Activated CD8-positive, alpha-beta memory T cell treated with anti-CD3 and anti-CD28 coated beads, Interleukin-2, amount 50 U/mL, for 4 hours (primary cell): ENCODE measurements around the gene BLVRB.
"Not testable (repeated sequence)": the region's sequence is repeated elsewhere in the genome, so short reads cannot be mapped to it uniquely, and the experiment has no call there.

Experiments
- DNase-seq: peaks from one replicate; pipeline ENCODE4 v3.0.0-alpha.2; 2020

The BLVRB gene

GRCh38 chr19:40445780-40446262 is 19.7 kb downstream of the BLVRB start:
- DNase-seq: no peak

GRCh38 chr19:40444825-40445312 is 20.7 kb downstream of the BLVRB start:
- DNase-seq: no peak

DNA sequence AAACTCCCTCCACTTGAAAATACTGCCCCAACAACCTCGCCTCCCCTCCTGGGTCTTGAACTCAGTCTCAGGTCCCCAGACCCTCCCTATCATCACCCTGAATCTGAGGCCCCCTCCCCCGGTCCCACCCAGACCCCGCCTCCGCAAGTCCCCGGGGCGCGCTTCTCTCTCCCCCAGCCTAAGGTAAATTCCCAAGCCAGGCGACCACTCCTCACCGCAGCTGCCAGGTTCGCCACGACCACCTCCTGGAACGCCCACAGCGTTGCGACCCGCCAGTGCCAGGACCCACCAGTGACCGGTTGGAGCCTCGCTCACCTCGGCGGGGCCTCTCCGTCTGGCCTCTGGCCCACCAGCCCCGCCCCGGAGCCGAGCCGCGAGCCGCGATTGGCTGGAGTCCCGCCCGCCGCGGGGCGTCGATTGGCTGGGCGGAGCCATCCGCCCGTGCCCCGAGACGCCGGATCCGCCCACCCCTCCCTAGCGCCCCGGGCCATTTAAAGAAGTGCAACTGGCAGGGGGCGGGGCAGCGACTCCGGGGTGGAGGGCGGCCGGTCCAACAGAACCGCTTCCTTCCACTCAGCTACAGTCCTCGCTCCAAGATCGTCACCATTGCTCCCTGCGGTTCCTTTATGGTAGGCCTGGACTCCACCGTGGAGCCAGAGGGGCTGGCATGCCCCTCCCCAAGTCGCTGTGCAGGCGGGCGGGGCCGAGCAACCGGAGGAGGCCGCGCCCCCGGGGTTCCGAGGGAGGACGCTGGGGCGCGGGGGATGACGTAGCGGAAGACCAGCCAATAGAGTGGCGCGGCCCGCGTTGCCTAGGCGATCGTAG is 21.3 kb downstream of the BLVRB start, which contains the start of gene SERTAD3:
Gene SERTAD3, minus strand, starts transcription at position 336 of the 825 bp plus-strand sequence. CDS start 2,255 bp downstream, outside the sequence.
- peak; percentile 96 for DNase-seq

- peak; percentile 99 for DNase-seq
These were observed 22.2 kb downstream of the BLVRB start for GRCh38 chr19:40443131-40443999.

DNA sequence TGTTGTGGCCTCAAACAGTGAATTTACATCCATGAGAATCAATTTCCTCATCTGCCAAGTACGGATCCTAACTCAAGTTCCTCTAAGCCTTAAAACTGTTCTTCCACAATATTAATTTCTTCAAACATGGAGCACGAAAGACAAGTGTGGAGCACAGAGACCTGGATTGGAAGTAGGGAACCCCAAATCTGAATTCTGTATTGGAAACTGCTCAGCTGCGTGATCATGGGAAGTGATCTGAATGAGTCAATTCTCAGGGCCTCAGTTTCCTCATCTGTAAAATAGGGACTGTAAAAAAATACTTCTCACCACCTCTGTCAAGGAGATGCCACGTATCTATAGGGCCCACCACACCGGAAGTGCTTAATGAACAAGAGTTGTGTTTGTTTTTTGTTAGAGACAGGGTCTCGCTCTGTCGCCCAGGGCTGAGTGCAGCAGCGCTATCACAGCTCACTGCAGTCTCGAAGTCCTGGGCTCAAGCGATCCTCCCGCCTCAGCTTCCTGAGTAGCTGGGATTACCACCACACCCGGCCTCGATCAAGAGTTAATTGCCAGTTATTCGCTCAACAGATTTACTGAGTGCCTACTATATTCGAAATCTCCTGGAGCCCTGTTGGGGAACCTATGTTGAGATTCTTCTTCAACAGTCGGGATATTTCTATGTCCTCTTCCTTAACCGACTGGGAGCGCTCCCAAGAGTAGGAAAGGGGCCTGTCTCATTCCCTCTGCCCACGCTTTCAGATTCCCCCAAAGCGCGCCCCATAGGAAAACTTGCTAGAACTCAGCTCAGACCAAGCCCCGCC is 23.0 kb downstream of the BLVRB start:
- no peak for DNase-seq

GRCh38 chr19:40441719-40442253 is 23.8 kb downstream of the BLVRB start:
- no peak for DNase-seq

GRCh38 chr19:40438284-40438683 is 27.3 kb downstream of the BLVRB start:
- no peak for DNase-seq

GRCh38 chr19:40433391-40434216 is 31.9 kb downstream of the BLVRB start:
- DNase-seq: peak; percentile 46

DNA sequence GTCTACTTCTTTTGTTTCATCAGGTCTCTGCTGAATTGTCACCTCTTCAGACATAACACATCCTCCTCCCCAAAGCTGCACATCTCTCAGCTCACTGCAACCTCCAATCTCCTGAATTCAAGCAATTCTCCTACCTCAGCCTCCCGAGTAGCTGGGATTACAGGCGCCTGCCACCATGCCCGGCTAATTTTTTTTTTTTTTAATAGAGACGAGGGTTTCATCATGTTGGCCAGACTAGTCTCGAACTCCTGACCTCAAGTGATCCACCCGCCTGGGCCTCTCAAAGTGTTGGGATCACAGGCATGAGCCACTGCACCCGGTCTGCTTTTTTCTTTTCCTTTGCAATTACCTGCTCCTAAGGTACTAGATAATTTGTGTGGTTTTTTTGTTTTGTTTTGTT is 32.8 kb downstream of the BLVRB start:
- not testable (repeated sequence) for DNase-seq

- no peak for DNase-seq
These were observed 33.8 kb downstream of the BLVRB start for GRCh38 chr19:40431698-40432097.

DNA sequence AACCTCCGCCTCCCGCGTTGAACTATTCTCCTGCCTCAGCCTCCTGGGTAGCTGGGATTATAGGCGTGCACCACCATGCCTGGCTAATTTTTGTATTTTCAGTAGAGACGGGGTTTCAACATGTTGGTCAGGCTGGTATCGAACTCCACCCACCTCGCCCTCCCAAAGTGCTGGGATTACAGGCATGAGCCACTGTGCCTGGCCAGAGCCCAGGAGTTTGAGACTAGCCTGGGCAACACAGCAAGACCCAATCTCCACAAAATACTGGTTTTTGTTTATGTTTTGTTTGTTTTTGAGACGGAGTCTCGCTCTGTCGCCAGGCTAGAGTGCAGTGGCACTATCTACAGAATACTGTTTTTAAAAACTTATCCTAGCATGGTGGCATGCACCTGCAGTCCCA is 35.3 kb downstream of the BLVRB start:
- not testable (repeated sequence) for DNase-seq

- not testable (repeated sequence) for DNase-seq
These were observed 37.3 kb downstream of the BLVRB start for GRCh38 chr19:40428197-40428596.

- DNase-seq: peak; percentile 100
These were observed 39.9 kb downstream of the BLVRB start, which contains the start of gene SERTAD1 for GRCh38 chr19:40425450-40426287. Gene SERTAD1, minus strand, starts transcription at chr19:40425992. Its CDS starts 2,446 bp downstream, at chr19:40423546.

GRCh38 chr19:40424637-40425449 is 40.7 kb downstream of the BLVRB start:
- DNase-seq: no peak

GRCh38 chr19:40423938-40424337 is 41.6 kb downstream of the BLVRB start:
- DNase-seq: no peak

GRCh38 chr19:40422748-40423566 is 42.6 kb downstream of the BLVRB start:
- DNase-seq: no peak

- DNase-seq: no peak
These were observed 43.4 kb downstream of the BLVRB start for GRCh38 chr19:40421993-40422747.
